HFF-Myc (cell line): Measurements from ENCODE around the gene DIABLO.

Source experiments
- DNase-seq: peaks from one replicate; pipeline ENCODE4 v3.0.0-alpha.2; 2011; ENCODE audit warnings: low read depth; ENCODE audit errors: extremely low read depth
- H3K4me3 ChIP-seq: replicated peaks from 2 replicates; pipeline ENCODE4 v1.5.1; 2011; ENCODE audit warnings: low read depth, mild to moderate bottlenecking, control low read depth, low read length
- TF ChIP-seq, protein P1 (sequence below): IDR thresholded peaks from 2 replicates; pipeline ENCODE4 v1.5.1; 2012; ENCODE audit warnings: mild to moderate bottlenecking, low read depth, low read length, control low read depth; ENCODE audit errors: missing control alignments

The DIABLO gene

DNA sequence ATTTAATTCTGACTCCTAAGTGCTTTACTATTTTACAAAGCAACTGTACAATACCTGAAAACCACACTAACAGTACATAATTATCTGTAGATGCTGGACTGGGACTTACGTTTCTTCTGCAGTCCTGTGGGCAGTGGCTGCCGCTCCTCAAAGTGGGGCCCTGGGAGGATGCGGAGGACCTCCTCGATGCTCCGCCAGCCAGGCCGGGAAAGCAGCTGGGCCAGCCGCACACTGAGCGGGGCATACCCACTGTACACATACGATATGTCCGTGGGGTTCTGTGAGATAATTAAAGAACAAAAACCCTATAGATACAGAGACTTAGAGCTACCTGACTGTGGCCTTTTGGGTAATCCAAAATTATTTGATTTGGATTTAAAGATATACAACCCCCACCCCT lies 6.8 kb upstream of the DIABLO start:
- H3K4me3 ChIP-seq, result no peak overlapping the region
- TF ChIP-seq, protein P1, sequence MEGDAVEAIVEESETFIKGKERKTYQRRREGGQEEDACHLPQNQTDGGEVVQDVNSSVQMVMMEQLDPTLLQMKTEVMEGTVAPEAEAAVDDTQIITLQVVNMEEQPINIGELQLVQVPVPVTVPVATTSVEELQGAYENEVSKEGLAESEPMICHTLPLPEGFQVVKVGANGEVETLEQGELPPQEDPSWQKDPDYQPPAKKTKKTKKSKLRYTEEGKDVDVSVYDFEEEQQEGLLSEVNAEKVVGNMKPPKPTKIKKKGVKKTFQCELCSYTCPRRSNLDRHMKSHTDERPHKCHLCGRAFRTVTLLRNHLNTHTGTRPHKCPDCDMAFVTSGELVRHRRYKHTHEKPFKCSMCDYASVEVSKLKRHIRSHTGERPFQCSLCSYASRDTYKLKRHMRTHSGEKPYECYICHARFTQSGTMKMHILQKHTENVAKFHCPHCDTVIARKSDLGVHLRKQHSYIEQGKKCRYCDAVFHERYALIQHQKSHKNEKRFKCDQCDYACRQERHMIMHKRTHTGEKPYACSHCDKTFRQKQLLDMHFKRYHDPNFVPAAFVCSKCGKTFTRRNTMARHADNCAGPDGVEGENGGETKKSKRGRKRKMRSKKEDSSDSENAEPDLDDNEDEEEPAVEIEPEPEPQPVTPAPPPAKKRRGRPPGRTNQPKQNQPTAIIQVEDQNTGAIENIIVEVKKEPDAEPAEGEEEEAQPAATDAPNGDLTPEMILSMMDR, result no peak
- DNase-seq, result no peak

DNA sequence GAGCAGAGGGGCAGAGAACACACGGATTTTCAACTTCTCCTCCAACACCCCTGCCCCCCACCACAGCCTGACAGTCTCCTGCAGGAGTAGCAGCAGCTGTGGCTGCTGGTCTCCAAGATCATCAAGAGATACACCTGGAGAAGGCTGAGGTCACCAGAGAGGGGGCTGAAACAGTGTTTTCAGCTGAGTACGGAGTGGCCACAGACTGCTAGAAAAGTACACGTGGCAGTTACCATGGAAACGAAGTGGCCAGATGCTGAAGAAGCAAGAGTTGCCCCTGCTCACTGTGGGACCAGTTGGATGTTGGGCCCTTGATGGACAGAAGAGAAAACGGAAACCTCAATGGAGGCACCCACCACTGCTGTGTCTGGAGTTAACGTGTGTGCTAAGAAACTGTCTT lies 4.9 kb upstream of the DIABLO start:
- TF ChIP-seq, protein P1, result no peak
- no peak overlapping the region for H3K4me3 ChIP-seq
- no peak for DNase-seq

DNA sequence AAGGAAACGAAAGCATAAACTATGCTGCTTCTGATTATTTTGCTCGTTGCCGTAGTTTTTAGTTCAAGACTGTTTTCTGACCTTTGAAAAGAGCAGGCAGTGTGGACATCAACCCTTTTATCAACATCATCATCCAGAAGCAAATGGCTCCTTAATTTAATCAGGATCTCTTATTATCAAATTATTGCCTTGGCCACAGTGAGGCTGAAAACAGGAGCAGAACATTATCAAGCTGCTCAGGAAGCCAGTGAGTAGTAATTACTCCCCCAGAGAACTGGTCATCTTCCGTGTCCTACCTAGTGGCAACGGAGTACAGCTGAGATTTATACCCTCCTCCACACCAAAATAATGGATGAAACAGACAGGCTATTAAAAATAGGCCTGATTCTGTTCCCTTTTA lies 2.2 kb upstream of the DIABLO start:
- TF ChIP-seq, protein P1, result no peak
- no peak for DNase-seq
- H3K4me3 ChIP-seq, result no peak overlapping the region

DNA sequence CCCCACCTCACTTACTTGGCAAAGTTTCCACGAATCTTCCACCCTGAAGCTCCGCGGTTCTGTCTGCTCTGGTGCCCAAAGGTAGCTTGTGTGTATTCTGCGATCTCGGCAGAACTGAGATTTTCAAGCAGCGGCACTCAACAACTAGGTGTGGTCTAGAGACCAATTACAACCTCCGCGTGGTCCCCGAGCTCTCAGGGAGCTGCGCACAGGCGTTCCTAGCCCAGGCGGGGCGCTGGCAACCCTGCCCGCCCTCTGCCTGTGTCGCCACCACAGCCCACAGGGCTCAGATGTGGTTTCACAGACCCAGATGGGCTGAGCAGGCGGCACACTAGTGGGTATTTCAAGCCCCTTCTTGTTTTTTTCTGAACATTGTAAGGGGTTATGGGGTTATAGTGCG lies 1.5 kb upstream of the DIABLO start:
- H3K4me3 ChIP-seq, result no peak overlapping the region
- TF ChIP-seq, protein P1, result no peak
- no peak for DNase-seq

DNA sequence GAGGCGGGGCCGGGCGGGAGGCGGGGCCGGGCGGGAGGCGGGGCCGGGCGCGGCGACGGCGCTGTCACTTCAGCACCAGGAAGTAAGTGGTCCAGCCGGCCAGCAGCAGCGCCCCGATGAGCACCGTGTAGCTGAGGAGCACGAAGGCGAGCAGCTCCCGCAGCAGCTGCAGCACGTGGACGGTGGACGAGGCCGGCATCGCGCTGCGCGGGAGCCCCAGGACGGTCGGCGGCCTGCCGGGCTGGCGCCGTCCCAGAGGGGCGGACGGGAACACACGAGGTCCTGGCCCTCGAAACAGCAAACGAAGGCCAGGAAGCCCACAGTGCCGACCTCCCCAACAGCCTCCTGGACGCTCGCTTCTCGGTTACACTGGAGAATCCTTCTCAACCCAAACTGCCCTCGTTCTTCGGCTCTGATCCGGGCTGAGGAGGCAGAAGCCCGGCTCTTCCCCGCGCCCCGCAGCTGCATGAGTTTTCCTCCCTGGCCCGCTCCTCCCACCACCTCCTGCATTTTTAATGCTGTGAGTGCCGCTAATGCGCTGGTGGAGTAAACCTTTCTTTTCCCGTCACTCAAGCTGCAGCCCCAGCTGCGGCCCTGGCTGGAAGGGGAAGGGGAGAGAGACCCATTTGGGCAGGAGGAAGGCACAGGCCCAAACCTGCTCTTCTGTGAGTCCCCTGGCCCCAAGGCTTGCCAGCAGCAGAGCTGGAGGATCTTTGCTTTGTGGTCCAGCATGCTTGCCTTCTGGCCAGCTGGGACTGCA lies 694 bp upstream of the DIABLO start:
- no peak for DNase-seq
- peak overlapping the region; percentile 38 for H3K4me3 ChIP-seq
- TF ChIP-seq, protein P1, result no peak

DNA sequence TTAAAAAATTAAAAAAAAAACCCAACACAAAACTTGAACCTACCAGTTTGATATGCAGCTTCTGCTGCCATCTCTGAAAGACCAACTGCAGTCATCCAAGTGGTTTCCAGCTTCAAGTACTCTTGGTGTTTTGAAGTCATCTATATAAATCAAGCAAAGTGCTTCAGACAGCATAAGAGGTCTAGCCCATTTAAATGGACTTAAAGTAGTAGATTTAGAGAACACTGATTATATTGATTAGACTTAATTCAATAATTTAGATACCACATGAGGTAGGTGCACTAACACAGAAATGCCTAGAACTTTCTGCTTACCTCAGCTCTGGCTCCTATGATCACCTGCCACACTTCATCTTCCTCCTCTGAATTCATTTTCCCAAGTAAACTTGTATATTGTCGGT lies 9.4 kb downstream of the DIABLO start:
- TF ChIP-seq, protein P1, result no peak
- no peak for DNase-seq
- no peak overlapping the region for H3K4me3 ChIP-seq

DNA sequence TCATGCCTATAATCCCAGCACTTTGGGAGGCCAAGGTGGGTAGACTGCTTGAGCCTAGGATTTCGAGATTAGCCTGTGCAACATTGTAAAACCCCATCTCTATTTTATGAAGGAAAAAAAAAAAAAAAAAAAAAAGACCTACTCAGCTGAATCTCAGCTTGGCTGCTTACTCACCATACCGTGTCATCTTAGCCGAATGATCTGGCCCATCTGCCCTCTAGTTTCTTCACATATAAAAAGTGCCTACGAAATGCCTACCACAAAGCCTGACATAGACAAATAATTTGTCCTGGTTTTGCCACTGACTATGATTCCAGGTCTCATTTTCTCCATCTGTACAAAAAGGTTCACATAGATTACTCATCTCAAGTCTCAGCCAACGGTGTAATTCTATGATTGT lies 10.1 kb downstream of the DIABLO start:
- DNase-seq, result no peak
- no peak overlapping the region for H3K4me3 ChIP-seq
- TF ChIP-seq, protein P1, result no peak
